DND-41 (cell line): Measurements from ENCODE around the gene CMTR2.
A peak's percentile ranks its signal among the peaks of the same experiment; 100 is the strongest.

Experiments
- ATAC-seq: fragments of 200-7000 bp; cut with Tn5 transposase; 3 replicates; pipeline ENCODE4 v1.9.1; 2021; ENCODE audit warnings: low read depth; ENCODE audit not compliant: insufficient read depth
- DNase-seq: peaks from one replicate; pipeline ENCODE4 v3.0.0-alpha.2; 2020
- H2AFZ ChIP-seq: 2 replicates; pipeline ENCODE4 v1.6.0; 2012; ENCODE audit warnings: low read depth, low read length
- H3K27ac ChIP-seq: 2 replicates; pipeline ENCODE4 v1.5.1; 2012; ENCODE audit warnings: low read length, inconsistent platforms
- H3K27me3 ChIP-seq: fragments of 200-600 bp; sonication (generic); 2 replicates; pipeline ENCODE4 v1.6.0; 2012; ENCODE audit warnings: low read length, mild to moderate bottlenecking, inconsistent platforms; ENCODE audit not compliant: insufficient read depth, poor library complexity
- H3K36me3 ChIP-seq: 2 replicates; pipeline ENCODE4 v1.5.1; 2012; ENCODE audit warnings: low read length, inconsistent platforms; ENCODE audit not compliant: insufficient read depth
- H3K4me1 ChIP-seq: 2 replicates; pipeline ENCODE4 v1.5.1; 2012; ENCODE audit warnings: mild to moderate bottlenecking, low read length; ENCODE audit not compliant: insufficient read depth
- H3K4me2 ChIP-seq: 2 replicates; pipeline ENCODE4 v1.6.0; 2012; ENCODE audit warnings: mild to moderate bottlenecking, moderate library complexity, low read length, inconsistent platforms; ENCODE audit not compliant: insufficient read depth
- H3K4me3 ChIP-seq, 2 experiments: fragments of 200-600 bp in 1 of 2; shearing (Covaris generic) in 1 of 2; 2 replicates each; pipeline ENCODE4 v1.5.1; 2012 to 2016; ENCODE audit warnings: inconsistent platforms in 2 of 2, low read length in 2 of 2, mild to moderate bottlenecking in 2 of 2, low read depth in 1 of 2, moderate library complexity in 1 of 2
- H3K79me2 ChIP-seq: 2 replicates; pipeline ENCODE4 v1.6.0; 2012; ENCODE audit warnings: low read length, inconsistent platforms; ENCODE audit not compliant: insufficient read depth
- H3K9ac ChIP-seq: 2 replicates; pipeline ENCODE4 v1.6.0; 2012; ENCODE audit warnings: low read depth, mild to moderate bottlenecking, inconsistent platforms, low read length, moderate library complexity
- H3K9me3 ChIP-seq: 2 replicates; pipeline ENCODE4 v1.5.1; 2012; ENCODE audit warnings: low read length, moderate library complexity, mild to moderate bottlenecking, inconsistent platforms; ENCODE audit not compliant: insufficient read depth, severe bottlenecking
- H4K20me1 ChIP-seq: 2 replicates; pipeline ENCODE4 v1.6.0; 2012; ENCODE audit warnings: low read length; ENCODE audit not compliant: insufficient read depth
- CTCF ChIP-seq: IDR thresholded peaks from 2 replicates; pipeline ENCODE4 v1.5.1; 2012; ENCODE audit warnings: borderline replicate concordance, low read length, moderate library complexity, mild to moderate bottlenecking; ENCODE audit not compliant: poor library complexity, severe bottlenecking; ENCODE audit errors: extremely low read depth
- EZH2 ChIP-seq: IDR thresholded peaks from 3 replicates; pipeline ENCODE4 v1.6.1; 2012; ENCODE audit warnings: borderline replicate concordance, low read depth, mild to moderate bottlenecking, moderate library complexity, low read length, inconsistent platforms; ENCODE audit not compliant: severe bottlenecking

CMTR2 gene, protein sequence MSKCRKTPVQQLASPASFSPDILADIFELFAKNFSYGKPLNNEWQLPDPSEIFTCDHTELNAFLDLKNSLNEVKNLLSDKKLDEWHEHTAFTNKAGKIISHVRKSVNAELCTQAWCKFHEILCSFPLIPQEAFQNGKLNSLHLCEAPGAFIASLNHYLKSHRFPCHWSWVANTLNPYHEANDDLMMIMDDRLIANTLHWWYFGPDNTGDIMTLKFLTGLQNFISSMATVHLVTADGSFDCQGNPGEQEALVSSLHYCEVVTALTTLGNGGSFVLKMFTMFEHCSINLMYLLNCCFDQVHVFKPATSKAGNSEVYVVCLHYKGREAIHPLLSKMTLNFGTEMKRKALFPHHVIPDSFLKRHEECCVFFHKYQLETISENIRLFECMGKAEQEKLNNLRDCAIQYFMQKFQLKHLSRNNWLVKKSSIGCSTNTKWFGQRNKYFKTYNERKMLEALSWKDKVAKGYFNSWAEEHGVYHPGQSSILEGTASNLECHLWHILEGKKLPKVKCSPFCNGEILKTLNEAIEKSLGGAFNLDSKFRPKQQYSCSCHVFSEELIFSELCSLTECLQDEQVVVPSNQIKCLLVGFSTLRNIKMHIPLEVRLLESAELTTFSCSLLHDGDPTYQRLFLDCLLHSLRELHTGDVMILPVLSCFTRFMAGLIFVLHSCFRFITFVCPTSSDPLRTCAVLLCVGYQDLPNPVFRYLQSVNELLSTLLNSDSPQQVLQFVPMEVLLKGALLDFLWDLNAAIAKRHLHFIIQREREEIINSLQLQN

DNA sequence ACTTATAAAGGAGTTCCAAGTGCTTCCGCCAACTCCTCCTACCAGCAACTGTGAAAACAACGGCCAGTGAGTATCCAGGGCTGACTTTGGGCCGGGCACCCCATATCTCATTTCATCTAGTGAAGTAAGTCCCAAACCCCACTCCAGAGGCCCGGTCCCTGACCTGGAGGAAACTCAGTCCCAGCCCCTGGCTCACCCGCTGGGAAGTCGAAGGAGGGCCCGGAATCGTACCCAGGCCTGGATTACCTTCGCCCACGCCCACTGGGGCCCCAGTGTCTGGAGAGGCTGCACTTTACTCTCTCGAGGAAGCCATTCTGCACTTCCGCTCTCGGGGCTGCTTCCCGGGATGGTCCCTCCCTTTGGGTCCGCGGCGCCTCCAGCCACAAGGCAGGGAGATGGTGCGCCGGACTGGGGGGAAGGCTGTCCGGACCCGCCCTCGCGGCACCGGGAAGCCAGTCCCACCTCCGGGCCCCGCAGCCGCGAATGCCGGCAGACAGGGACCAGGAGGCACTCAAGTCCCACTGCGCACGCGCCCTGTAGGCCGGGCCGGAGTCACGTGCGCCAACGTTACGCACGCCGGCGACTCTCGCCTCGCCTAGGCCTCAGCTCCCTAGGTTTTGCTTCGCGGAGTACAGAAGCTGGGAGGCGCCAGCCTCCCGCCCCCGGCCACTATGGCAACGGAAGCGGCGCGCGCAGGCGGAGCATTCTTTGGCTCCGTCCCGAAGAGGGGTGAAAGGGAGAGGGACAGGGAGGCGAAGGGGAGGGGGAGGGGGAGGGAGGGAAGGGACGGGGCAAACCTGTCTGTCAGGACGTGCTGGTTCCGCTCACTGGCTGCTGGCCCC lies at the start of gene CMTR2:
CMTR2 (minus strand) TSS at position 513 of the 842 bp plus-strand sequence. CDS start 3,482 bp downstream, outside the sequence.
- peaks cover 39% of the 10 kb centered on the region for H3K36me3 ChIP-seq
- DNase-seq (peak; percentile 96), ATAC-seq (peak; percentile 97)
- peaks cover 42% of the 10 kb centered on the region for H3K79me2 ChIP-seq
- H3K27ac ChIP-seq: peak within 1 kb of the TSS; percentile 91
- H2AFZ ChIP-seq: peak within 1 kb of the TSS; percentile 86
- no peaks in the 10 kb centered on the region for H3K27me3 ChIP-seq
- no peaks in the 10 kb centered on the region for H3K9me3 ChIP-seq
- H3K4me3 ChIP-seq: peak within 1 kb of the TSS; percentile 64 to 71
- H3K4me2 ChIP-seq: peak within 1 kb of the TSS; percentile 67
- H3K4me1 ChIP-seq: peaks cover 38% of the 10 kb centered on the region
- peak within 1 kb of the TSS; percentile 82 for H3K9ac ChIP-seq
- peaks cover 4% of the 10 kb centered on the region; the same call in 1 of the 2 replicates for H4K20me1 ChIP-seq
- TF ChIP-seq EZH2: no peak
- peak; percentile 31 for TF ChIP-seq CTCF

- Histone ChIP-seq H3K27ac (no peak overlapping the region), H3K9ac (no peak overlapping the region), H2AFZ (no peak overlapping the region), H3K27me3 (no peaks in the 10 kb centered on the region), H3K4me2 (no peak overlapping the region), H3K9me3 (no peaks in the 10 kb centered on the region), H3K4me3 (no peak overlapping the region), H3K36me3 (no peaks in the 10 kb centered on the region), H3K4me1 (no peaks in the 10 kb centered on the region), H4K20me1 (no peaks in the 10 kb centered on the region), H3K79me2 (no peaks in the 10 kb centered on the region)
- DNase-seq (no peak), ATAC-seq (no peak)
- TF ChIP-seq CTCF (no peak), EZH2 (no peak)
Measured at GRCh38 chr16:71338632-71339031, 49.4 kb upstream of the CMTR2 start.

GRCh38 chr16:71338193-71338592 lies 49.0 kb upstream of the CMTR2 start:
- Histone ChIP-seq H3K9ac (no peak overlapping the region), H3K36me3 (no peaks in the 10 kb centered on the region), H3K27ac (no peak overlapping the region), H3K79me2 (no peaks in the 10 kb centered on the region), H3K4me3 (no peak overlapping the region), H4K20me1 (no peaks in the 10 kb centered on the region), H3K4me1 (no peaks in the 10 kb centered on the region), H3K27me3 (no peaks in the 10 kb centered on the region), H2AFZ (no peak overlapping the region), H3K4me2 (no peak overlapping the region), H3K9me3 (no peaks in the 10 kb centered on the region)
- no peak for DNase-seq
- ATAC-seq: no peak
- TF ChIP-seq CTCF: no peak
- TF ChIP-seq EZH2: no peak
